Stimulated activated CD4-positive, alpha-beta T cell treated with anti-CD3 and anti-CD28 coated beads, Interleukin-2, amount 100 ng/mL, for 48 hours (primary cell): ENCODE results near the gene CCDC3.

ENCODE experiments used
- DNase-seq, 2 donors: peaks; one replicate each; pipeline ENCODE4 v3.0.0-alpha.2; 2020

Gene CCDC3

GRCh38 chr10:12919574-12919973 lies 81.9 kb downstream of the CCDC3 start:
- no peak for DNase-seq

- no peak for DNase-seq
These were observed 84.9 kb downstream of the CCDC3 start for GRCh38 chr10:12916587-12916986.

- no peak for DNase-seq
These were observed 85.8 kb downstream of the CCDC3 start for GRCh38 chr10:12915637-12916168.

GRCh38 chr10:12914111-12914510 lies 87.4 kb downstream of the CCDC3 start:
- DNase-seq, result no peak

- no peak for DNase-seq
These were observed 89.7 kb downstream of the CCDC3 start for GRCh38 chr10:12911795-12912194.

GRCh38 chr10:12910835-12911234 lies 90.7 kb downstream of the CCDC3 start:
- no peak for DNase-seq

- no peak for DNase-seq
These were observed 91.7 kb downstream of the CCDC3 start for GRCh38 chr10:12909836-12910185.

GRCh38 chr10:12909182-12909835 lies 92.2 kb downstream of the CCDC3 start:
- no peak for DNase-seq

- no peak for DNase-seq
These were observed 92.7 kb downstream of the CCDC3 start for GRCh38 chr10:12908773-12909172.

- no peak for DNase-seq
These were observed 93.9 kb downstream of the CCDC3 start for GRCh38 chr10:12907656-12908055.

- no peak for DNase-seq
These were observed 95.4 kb downstream of the CCDC3 start for GRCh38 chr10:12906051-12906541.

- no peak for DNase-seq
These were observed 96.4 kb downstream of the CCDC3 start for GRCh38 chr10:12905067-12905466.

- no peak for DNase-seq
These were observed 98.6 kb downstream of the CCDC3 start for GRCh38 chr10:12902851-12903358.

- DNase-seq, result peak; percentile 41 to 51
These were observed 99.4 kb downstream of the CCDC3 start for GRCh38 chr10:12902135-12902572.

- DNase-seq, result no peak
These were observed 102.0 kb downstream of the CCDC3 start for GRCh38 chr10:12899546-12899945.

GRCh38 chr10:12898271-12898670 lies 103.2 kb downstream of the CCDC3 start:
- DNase-seq, result no peak

- no peak for DNase-seq
These were observed 104.2 kb downstream of the CCDC3 start for GRCh38 chr10:12897278-12897677.

GRCh38 chr10:12896251-12896650 lies 105.3 kb downstream of the CCDC3 start:
- no peak for DNase-seq

- DNase-seq, result no peak
These were observed 108.6 kb downstream of the CCDC3 start for GRCh38 chr10:12892924-12893323.

- DNase-seq, result no peak
These were observed 110.6 kb downstream of the CCDC3 start for GRCh38 chr10:12890958-12891357.

GRCh38 chr10:12888470-12888869 lies 113.0 kb downstream of the CCDC3 start:
- DNase-seq, result no peak

GRCh38 chr10:12887780-12888179 lies 113.7 kb downstream of the CCDC3 start:
- no peak for DNase-seq

GRCh38 chr10:12884851-12885250 lies 116.7 kb downstream of the CCDC3 start:
- no peak for DNase-seq

- no peak for DNase-seq
These were observed 121.1 kb downstream of the CCDC3 start for GRCh38 chr10:12880423-12880822.

GRCh38 chr10:12877150-12877549 lies 124.4 kb downstream of the CCDC3 start:
- DNase-seq, result no peak
